Posterior cingulate gyrus (tissue), 11 donors: ENCODE results near the gene EFCAB14.
"Not testable (repeated sequence)": the region's sequence is repeated elsewhere in the genome, so short reads cannot be mapped to it uniquely, and the experiment has no call there.

ENCODE experiments used
- DNase-seq, 10 donors: peaks; one replicate each; pipeline versions ENCODE4 v3.0.0 to v3.0.0-alpha.2; 2020 to 2021; ENCODE audit warnings: mixed read lengths in 3 of 10
- intact Hi-C: fragments of 100-400 bp; cut with DNase I; formaldehyde crosslinking; loops from one replicate; pipeline ENCODE4 v1.15.1; 2023

EFCAB14 gene

GRCh38 chr1:46659307-46659870, 59.5 kb downstream of the EFCAB14 start:
- intact Hi-C loops = no loop called here

DNA sequence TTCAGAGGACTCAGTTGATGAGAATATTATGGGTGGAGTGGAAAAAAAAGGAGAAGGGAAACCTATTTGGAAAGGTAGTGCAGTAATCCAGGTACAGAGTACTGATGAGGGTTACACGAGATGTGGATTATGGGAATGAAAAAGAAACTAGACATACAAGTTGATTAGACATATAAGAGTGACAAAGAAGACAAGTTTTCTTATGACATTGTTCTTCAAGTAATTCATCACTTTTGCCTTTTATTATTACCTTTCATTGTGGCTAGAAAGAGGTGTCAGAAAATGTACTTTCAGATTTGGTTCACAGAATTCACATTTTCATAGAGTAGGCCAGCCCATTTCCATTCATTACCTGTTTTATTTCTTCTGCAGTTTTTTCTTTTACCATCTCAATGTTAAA, 61.1 kb downstream of the EFCAB14 start:
- DNase-seq = no peak
- intact Hi-C loops = no loop called here

More at GRCh38 chr1:46659307-46659870, 59.5 kb downstream of the EFCAB14 start:
- DNase-seq = no peak

DNA sequence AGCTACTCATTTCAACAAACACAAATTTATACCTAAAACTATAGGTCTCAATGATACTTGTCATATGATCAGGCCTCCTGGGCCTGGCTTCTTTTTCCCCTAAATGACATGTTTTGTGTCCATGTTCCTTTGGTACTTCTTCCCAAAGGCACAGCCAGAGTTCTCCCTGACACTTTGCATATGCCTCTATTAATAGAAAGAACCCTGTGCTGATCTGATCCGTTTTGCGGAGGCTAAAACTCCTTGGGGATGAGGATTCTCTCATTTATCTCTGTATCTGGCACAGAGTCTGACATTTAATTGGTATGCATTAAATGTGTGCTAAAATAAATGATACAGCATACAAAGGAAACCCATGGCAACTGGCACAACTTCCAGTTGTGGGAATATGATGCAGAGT, 62.3 kb downstream of the EFCAB14 start:
- DNase-seq = no peak
- intact Hi-C loops = no loop called here

DNA sequence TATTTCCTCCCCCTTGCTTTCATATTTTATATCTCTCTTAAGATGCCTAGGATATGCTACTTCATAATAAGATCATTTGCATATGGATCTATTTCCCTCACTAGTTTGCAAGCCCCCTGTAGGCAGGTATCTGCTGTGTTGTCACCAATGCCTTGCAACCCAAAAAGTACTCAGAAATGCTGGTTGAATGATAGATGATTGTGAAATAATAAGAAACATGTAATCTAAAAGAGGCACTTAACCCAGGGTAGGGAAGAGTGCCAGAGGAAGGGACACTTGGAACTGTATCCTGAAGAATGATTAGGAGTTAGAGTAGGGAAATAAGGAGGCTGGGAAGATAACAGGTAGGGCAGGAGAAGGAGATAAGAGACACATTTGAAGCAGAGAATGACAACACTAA, 63.1 kb downstream of the EFCAB14 start:
- no peak for DNase-seq
- intact Hi-C loops = no loop called here

DNA sequence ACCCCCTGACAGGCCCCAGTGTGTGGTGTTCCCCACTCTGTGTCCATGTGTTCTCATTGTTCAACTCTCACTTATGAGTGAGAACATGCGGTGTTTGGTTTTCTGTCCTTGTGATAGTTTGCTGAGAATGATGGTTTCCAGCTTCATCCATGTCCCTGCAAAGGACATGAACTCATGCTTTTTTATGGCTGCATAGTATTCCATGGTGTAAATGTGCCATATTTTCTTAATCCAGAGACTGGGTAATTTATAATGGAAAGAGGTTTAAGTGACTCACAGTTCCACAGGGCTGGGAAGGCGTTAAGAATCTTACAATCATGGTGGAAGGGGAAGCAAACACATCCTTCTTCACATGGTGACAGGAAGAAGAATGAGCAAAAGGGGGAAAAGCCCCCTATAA, 64.2 kb downstream of the EFCAB14 start:
- DNase-seq, intact Hi-C loops: not testable (repeated sequence)

- no peak for DNase-seq
- intact Hi-C loops = no loop called here
These were observed 64.9 kb downstream of the EFCAB14 start for GRCh38 chr1:46654012-46654411.

DNA sequence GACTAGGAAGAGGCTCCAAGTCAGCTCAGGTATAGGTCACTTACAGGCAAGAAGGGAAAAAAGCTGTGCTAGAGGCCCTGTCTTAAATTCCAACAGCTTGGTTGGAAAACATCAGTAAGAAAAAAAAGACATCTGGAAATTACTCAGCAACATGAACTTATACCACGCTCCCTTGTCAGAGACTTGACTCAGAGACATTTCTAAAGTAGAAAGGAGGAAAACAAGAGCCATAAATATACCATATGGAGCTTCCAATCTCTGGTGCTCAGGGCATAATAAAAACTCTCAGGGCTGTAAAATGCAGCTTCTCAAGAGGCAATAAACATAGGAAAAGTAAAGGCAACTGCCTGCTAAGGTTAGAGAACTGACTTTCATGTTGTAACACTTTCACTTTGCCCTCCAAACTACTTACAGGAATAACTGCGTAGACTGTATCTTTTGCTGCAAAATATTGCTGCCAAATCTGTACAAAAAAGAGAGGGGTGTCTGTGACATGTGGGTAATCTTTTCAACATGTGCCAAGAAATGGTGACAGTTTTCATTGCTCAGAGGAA, 65.4 kb downstream of the EFCAB14 start:
- DNase-seq = no peak
- intact Hi-C loops = no loop called here

DNA sequence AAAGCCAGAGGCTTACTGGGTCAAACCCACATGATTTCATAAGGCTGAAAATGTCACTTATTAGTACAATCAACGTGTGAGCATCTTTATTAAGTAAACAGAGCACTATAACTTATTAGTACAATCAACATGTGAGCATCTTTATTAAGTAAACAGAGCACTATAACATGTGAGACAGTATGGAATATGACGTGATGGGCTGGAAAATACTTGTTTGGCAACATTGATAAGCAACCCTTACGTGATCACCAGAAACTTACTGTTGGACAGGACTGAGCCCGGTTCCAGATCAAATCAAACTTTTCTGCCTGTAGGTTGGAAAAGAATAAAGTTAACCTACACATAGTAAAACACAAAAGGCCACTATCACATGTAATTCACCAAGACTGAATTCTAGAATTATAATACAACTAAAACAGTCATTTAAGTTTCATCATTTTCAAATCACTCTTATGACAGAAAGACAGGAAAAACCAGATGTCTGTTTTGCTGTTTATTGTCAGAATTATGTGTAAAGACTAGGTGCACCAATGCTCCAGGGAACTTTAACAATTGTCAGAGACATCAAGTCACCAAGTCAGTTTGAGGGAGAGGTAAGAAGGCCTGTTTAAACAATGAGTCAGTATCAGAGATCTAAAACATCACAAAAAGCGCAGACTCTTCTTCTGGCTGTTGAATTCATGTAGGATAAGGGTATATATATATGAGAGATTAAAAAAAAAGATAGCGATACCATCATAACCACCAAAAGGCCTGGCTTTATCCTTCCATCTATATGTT, 66.4 kb downstream of the EFCAB14 start:
- intact Hi-C loops = no loop called here
- DNase-seq = no peak

DNA sequence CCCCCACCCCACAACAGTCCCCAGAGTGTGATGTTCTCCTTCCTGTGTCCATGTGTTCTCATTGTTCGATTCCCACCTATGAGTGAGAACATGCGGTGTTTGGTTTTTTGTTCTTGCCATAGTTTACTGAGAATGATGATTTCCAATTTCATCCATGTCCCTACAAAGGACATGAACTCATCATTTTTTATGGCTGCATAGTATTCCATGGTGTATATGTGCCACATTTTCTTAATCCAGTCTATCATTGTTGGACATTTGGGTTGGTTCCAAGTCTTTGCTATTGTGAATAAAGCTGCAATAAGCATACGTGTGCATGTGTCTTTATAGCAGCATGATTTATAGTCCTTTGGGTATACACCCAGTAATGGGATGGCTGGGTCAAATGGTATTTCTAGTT, 67.8 kb downstream of the EFCAB14 start:
- DNase-seq, intact Hi-C loops: not testable (repeated sequence)

- intact Hi-C loops = no loop called here
- no peak for DNase-seq
These were observed 68.4 kb downstream of the EFCAB14 start for GRCh38 chr1:46650491-46650890.

- intact Hi-C loops = no loop called here
- no peak for DNase-seq
These were observed 69.2 kb downstream of the EFCAB14 start for GRCh38 chr1:46649764-46650163.

DNA sequence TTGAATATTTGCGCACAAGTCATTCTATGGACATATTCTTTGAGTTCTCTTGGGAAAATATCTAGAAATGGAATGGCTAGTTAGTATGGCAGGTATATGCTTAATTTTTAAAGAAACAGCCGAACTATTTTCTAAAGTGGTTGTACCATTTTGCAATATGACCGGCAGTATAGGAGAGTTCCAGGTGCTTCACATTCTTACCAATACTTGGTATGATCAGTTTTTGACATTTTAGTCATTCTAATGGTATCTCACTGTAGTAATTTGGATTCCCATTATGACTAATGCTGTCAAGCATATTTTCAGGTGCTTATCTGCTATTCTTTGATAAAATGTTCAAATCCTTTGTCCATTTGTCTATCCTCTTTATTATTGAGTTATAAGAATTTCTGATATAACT, 71.3 kb downstream of the EFCAB14 start:
- intact Hi-C loops = no loop called here
- no peak for DNase-seq

GRCh38 chr1:46646844-46647243, 72.1 kb downstream of the EFCAB14 start:
- no peak for DNase-seq
- intact Hi-C loops = no loop called here

- intact Hi-C loops = no loop called here
- no peak for DNase-seq
These were observed 72.6 kb downstream of the EFCAB14 start for GRCh38 chr1:46646331-46646730.

GRCh38 chr1:46645815-46646214, 73.1 kb downstream of the EFCAB14 start:
- intact Hi-C loops = no loop called here

DNA sequence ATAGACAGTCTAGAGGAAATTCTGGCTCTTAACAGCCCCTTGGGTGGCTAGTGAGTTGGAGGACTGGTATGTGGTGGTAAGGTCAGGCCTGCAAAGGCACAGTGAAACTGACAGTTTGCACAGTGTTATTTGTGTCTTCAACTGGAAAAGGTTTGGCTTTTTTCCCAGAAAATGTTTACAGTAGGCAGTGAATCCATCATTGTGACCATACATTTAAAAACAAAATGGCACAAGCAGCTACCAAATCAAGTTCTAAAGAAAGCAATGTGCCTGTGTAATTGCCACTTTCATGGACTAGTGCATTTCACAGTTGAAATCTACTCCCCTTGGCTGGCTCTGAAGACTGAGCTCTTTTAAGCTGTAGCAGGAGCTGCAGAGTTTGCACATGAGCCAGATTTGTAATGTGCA, 75.5 kb downstream of the EFCAB14 start:
- intact Hi-C loops = no loop called here

More at GRCh38 chr1:46645815-46646214, 73.1 kb downstream of the EFCAB14 start:
- no peak for DNase-seq

GRCh38 chr1:46642115-46642680, 76.7 kb downstream of the EFCAB14 start:
- DNase-seq = no peak

More for the DNA sequence above, 75.5 kb downstream of the EFCAB14 start:
- DNase-seq = no peak

DNA sequence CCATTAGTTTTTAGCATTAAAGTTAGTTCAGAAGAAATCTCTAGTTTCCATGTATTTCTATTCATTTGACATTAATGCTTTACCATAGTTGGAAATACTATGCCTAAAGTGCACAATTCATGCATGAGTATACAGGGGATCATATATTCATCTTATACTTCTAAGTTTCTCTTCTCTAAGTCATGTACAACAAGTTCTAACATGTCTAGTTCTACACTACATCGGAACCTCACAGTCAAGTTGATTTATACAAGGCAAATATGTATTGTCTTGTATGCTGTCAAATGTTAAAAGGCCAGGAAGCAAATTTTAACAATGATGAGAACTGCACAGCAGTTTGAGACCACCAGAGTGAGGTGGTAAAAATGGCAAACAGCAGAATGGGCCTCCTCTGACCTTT, 79.4 kb downstream of the EFCAB14 start:
- intact Hi-C loops = no loop called here
- DNase-seq = no peak

More at GRCh38 chr1:46642115-46642680, 76.7 kb downstream of the EFCAB14 start:
- intact Hi-C loops = no loop called here

GRCh38 chr1:46638921-46639320, 80.0 kb downstream of the EFCAB14 start:
- DNase-seq = no peak
- intact Hi-C loops = no loop called here

DNA sequence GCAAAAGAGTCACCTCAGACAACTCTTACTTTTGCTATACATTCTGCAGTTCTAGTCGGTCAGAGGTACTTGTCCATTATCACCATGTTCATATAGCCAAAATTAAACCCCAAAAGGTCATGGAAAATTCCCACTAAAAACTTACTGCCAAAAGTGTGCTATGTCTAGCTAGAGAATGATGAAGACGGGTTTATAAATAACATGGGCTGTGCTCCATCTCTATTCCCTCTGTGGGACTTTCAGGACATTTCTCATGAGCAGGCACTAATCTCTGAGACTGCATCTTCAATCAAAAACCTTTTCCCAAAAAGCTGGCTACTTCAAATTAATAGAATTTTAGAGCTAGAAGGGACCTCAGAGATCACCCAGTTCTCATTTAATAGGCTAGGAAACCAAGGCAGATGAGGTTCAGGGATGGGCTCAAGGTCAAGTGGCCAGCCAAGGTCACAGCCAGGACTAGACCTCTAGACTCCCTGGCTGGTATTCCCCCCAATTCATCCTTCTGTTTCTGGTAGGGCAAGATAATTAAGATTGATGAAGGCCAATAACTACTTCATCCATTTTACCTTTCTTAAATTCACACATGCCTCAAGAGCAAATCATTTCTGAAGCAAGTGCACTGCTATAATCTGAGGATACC, 81.3 kb downstream of the EFCAB14 start:
- DNase-seq = no peak
- intact Hi-C loops = no loop called here

DNA sequence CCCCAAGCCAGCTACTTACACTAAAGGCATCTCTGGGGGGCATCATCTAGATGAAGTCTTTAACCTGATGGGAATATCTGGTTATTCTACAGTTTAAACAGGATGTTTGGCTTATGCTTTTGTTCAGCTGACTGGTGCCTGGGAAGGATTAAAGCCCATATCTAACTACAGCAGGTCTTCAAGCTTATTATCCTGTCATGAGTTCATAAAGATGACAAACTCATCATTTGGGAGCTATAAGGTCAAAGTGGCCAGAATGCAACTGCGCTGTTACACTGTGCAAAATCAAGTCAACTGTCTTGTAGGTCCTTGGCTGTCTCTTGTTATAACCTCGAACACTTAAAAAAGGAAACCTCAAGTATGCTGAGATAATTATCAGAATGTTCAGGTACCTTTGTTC, 83.7 kb downstream of the EFCAB14 start:
- intact Hi-C loops = no loop called here
- no peak for DNase-seq
